Upper lobe of left lung (tissue), 6 donors: ENCODE results near the gene CEP70. TPM values are rescaled to one million over a fixed set of nuclear protein-coding genes. Genes with fewer than 3 reads are reported as not detected.

Experiments used
- ATAC-seq, 2 donors: fragments of 200-7000 bp; cut with Tn5 transposase; one replicate each; pipeline ENCODE4 v1.9.1; 2022; ENCODE audit warnings: mild to moderate bottlenecking in 2 of 2, moderate library complexity in 2 of 2; ENCODE audit not compliant: low FRiP score in 2 of 2
- DNase-seq, 2 donors: peaks; one replicate each; pipeline ENCODE4 v3.0.0-alpha.2; 2019 to 2020
- H3K27ac ChIP-seq, 4 donors: fragments of 200-600 bp; sonication (generic); one replicate each; pipeline ENCODE4 v1.5.1; 2016 to 2019
- H3K27me3 ChIP-seq, 4 donors: fragments of 200-600 bp; sonication (generic); one replicate each; pipeline ENCODE4 v1.5.1; 2017 to 2019
- H3K36me3 ChIP-seq, 4 donors: fragments of 200-600 bp; sonication (generic); one replicate each; pipeline ENCODE4 v1.5.1; 2016 to 2019
- H3K4me1 ChIP-seq, 4 donors: fragments of 200-600 bp; sonication (generic); one replicate each; pipeline ENCODE4 v1.5.1; 2018 to 2019
- H3K4me3 ChIP-seq, 4 donors: fragments of 200-600 bp; sonication (generic); one replicate each; pipeline ENCODE4 v1.5.1; 2017 to 2019; ENCODE audit warnings: mild to moderate bottlenecking in 2 of 4, moderate library complexity in 1 of 4
- H3K9me3 ChIP-seq, 4 donors: fragments of 200-600 bp; sonication (generic); one replicate each; pipeline ENCODE4 v1.5.1; 2018 to 2019
- EP300 ChIP-seq, 4 donors: sonication (generic); formaldehyde crosslinking; IDR thresholded peaks; one replicate each; pipeline ENCODE4 v1.5.1; 2017; ENCODE audit warnings: antibody characterized with exemption in 4 of 4, control low read depth in 2 of 4
- POLR2A ChIP-seq, 4 donors: fragments of 450-650 bp; IDR thresholded peaks; one replicate each; pipeline ENCODE4 v1.5.1; 2016 to 2017; ENCODE audit warnings: antibody characterized with exemption in 4 of 4, mild to moderate bottlenecking in 2 of 4
- POLR2AphosphoS5 ChIP-seq, 2 donors: sonication (generic); formaldehyde crosslinking; IDR thresholded peaks; one replicate each; pipeline ENCODE4 v1.5.1; 2017; ENCODE audit warnings: antibody characterized with exemption in 2 of 2
- WGBS, 2 donors: methylation state at CpG; one replicate each; pipeline ENCODE4 v1.1.5; 2017 to 2018; 5-methylcytosine and 5-hydroxymethylcytosine counted together
- total RNA-seq, 6 donors: library from RNA; depleted of rRNA in 4 of 6; stranded (reverse); fragments of >200 nt in 4 of 6; gene quantifications; one replicate each; pipeline versions ENCODE4 v1.1.0 to v1.2.1, GENCODE V29; 2016 to 2021
- TF ChIP-seq, protein P1 (sequence below), 6 experiments: fragments of 450-650 bp in 4 of 6; fragments of 200-600 bp in 2 of 6; sonication (generic) in 2 of 6; IDR thresholded peaks; one replicate each; pipeline ENCODE4 v1.5.1; 2016 to 2019; ENCODE audit warnings: antibody characterized with exemption in 6 of 6
- donor health status: DM: no; HTN: no; CAD: no; lungs with moderate emphysema.
- donor health status: DM: no; HTN: yes; CAD: no; lungs with severe emphysema.

Gene CEP70
- total RNA-seq, 6 donors from 2014 or later, result 27.6 to 121 (median 50.9) TPM

DNA sequence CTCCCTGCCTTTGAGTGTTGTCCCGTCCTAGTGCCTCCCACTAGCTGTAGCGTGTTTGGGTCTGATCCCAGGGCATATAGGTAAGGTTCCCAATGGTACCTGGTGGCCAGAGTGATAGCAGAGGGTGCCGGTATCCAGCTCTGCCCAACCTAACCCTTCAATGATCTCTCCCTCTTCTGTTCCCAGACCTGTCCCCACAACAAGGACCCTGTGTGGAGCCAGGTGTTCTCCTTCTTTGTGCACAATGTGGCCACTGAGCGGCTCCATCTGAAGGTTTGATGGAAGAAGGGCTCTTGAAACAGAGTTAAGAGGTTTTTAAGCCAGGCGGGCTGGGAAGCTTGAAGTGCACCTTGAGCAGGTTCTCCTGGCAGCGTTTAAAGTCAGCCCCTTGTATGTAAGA, 124.2 kb downstream of the CEP70 start:
- TF ChIP-seq POLR2A (IDR thresholded peaks at IDR 0.05), result peak in 1 of 4 donors; percentile 29
- TF ChIP-seq POLR2AphosphoS5 (IDR thresholded peaks at IDR 0.05), result peak; percentile 25 to 36
- peak in 1 of 4 donors; percentile 16 for TF ChIP-seq EP300 (IDR thresholded peaks at IDR 0.05)
- TF ChIP-seq, protein P1, sequence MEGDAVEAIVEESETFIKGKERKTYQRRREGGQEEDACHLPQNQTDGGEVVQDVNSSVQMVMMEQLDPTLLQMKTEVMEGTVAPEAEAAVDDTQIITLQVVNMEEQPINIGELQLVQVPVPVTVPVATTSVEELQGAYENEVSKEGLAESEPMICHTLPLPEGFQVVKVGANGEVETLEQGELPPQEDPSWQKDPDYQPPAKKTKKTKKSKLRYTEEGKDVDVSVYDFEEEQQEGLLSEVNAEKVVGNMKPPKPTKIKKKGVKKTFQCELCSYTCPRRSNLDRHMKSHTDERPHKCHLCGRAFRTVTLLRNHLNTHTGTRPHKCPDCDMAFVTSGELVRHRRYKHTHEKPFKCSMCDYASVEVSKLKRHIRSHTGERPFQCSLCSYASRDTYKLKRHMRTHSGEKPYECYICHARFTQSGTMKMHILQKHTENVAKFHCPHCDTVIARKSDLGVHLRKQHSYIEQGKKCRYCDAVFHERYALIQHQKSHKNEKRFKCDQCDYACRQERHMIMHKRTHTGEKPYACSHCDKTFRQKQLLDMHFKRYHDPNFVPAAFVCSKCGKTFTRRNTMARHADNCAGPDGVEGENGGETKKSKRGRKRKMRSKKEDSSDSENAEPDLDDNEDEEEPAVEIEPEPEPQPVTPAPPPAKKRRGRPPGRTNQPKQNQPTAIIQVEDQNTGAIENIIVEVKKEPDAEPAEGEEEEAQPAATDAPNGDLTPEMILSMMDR (IDR thresholded peaks at IDR 0.05), result no peak
- H3K36me3 ChIP-seq, result peaks cover 0 to 45% (median 4%) of the 10 kb centered on the region in 4 donors
- DNase-seq, result peak in 1 of 2 donors; percentile 84
- 61 to 68% methylated on average over 5 to 6 of the region's 6 CpGs for WGBS, 2 donors
- no peak overlapping the region for H3K4me3 ChIP-seq
- H3K9me3 ChIP-seq, result no peaks in the 10 kb centered on the region
- peak; percentile 45 to 76 for ATAC-seq
- H3K27ac ChIP-seq, result peak overlapping the region in 3 of 4 donors; percentile 35 to 68 (median 66)
- H3K27me3 ChIP-seq, result no peaks in the 10 kb centered on the region
- peaks cover 0 to 26% (median 15%) of the 10 kb centered on the region in 4 donors for H3K4me1 ChIP-seq

- Histone ChIP-seq H3K27me3 (no peaks in the 10 kb centered on the region), H3K4me1 (peaks cover 0 to 25% (median 15%) of the 10 kb centered on the region in 4 donors), H3K36me3 (peaks cover 0 to 55% (median 7%) of the 10 kb centered on the region in 4 donors), H3K27ac (peak overlapping the region; percentile 48 to 68 (median 63)), H3K9me3 (no peaks in the 10 kb centered on the region), H3K4me3 (no peak overlapping the region)
- no peak for DNase-seq
- no peak for ATAC-seq
- TF ChIP-seq POLR2A (IDR thresholded peaks at IDR 0.05), result no peak
- TF ChIP-seq, protein P1 (IDR thresholded peaks at IDR 0.05), result no peak
- TF ChIP-seq EP300 (IDR thresholded peaks at IDR 0.05), result no peak
- no peak for TF ChIP-seq POLR2AphosphoS5 (IDR thresholded peaks at IDR 0.05)
- 64 to 86% methylated on average over 2 of the region's 2 CpGs for WGBS, 2 donors
Observed at GRCh38 chr3:138468886-138469285, 125.2 kb downstream of the CEP70 start.

GRCh38 chr3:138468451-138468850, 125.6 kb downstream of the CEP70 start:
- no peak for DNase-seq
- peak overlapping the region; percentile 48 to 68 (median 63) for H3K27ac ChIP-seq

DNA sequence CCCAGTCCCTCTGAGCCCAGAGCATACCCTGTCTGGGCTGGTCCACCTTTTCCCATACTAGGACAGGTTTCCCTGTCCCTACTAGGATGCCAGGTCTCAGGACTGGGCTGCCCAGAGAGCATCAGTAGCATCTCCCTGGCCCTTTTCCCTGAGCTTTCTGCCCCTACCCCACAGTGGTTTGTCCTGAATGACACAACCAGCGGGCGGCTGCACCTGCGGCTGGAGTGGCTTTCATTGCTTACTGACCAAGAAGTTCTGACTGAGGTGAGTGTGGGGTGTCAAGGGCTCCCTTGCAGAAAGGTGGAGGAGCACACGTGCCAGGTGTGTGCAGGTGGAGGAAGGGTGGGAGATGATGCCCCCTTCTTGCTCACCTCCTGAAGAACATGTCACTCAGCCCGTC, 126.1 kb downstream of the CEP70 start:
- no peak for DNase-seq
- 87 to 94% methylated on average over 5 of the region's 5 CpGs for WGBS, 2 donors

More at GRCh38 chr3:138468451-138468850, 125.6 kb downstream of the CEP70 start:
- Histone ChIP-seq H3K27me3 (no peaks in the 10 kb centered on the region), H3K9me3 (no peaks in the 10 kb centered on the region), H3K4me1 (peaks cover 0 to 20% (median 13%) of the 10 kb centered on the region in 4 donors), H3K4me3 (no peak overlapping the region), H3K36me3 (peaks cover 0 to 55% (median 8%) of the 10 kb centered on the region in 4 donors)
- WGBS, 2 donors, result 64 to 78% methylated on average over 6 of the region's 6 CpGs
- TF ChIP-seq, protein P1 (IDR thresholded peaks at IDR 0.05), result no peak
- TF ChIP-seq POLR2A (IDR thresholded peaks at IDR 0.05) (no peak), EP300 (IDR thresholded peaks at IDR 0.05) (no peak), POLR2AphosphoS5 (IDR thresholded peaks at IDR 0.05) (no peak)
- no peak for ATAC-seq

More for the DNA sequence above, 126.1 kb downstream of the CEP70 start:
- Histone ChIP-seq H3K27me3 (no peaks in the 10 kb centered on the region), H3K4me3 (no peak overlapping the region), H3K27ac (peak overlapping the region in 2 of 4 donors; percentile 66 to 68), H3K9me3 (no peaks in the 10 kb centered on the region), H3K4me1 (peaks cover 0 to 16% (median 11%) of the 10 kb centered on the region in 4 donors), H3K36me3 (peaks cover 0 to 54% (median 8%) of the 10 kb centered on the region in 4 donors)
- no peak for ATAC-seq
- TF ChIP-seq, protein P1 (IDR thresholded peaks at IDR 0.05), result no peak
- TF ChIP-seq POLR2A (IDR thresholded peaks at IDR 0.05), result no peak
- TF ChIP-seq EP300 (IDR thresholded peaks at IDR 0.05), result no peak
- TF ChIP-seq POLR2AphosphoS5 (IDR thresholded peaks at IDR 0.05), result no peak
